Neural cell (in vitro differentiated cells): ENCODE data around the gene RGS6. TPM values are rescaled to one million over a fixed set of nuclear protein-coding genes. Genes with fewer than 3 reads are reported as not detected.

Experiments
- H2AFZ ChIP-seq: fragments of 200-600, 300-800 bp; sonication (generic), shearing (Covaris generic); 2 replicates; pipeline ENCODE4 v1.6.0; 2014; ENCODE audit warnings: low read depth, mild to moderate bottlenecking, antibody characterized with exemption, low read length, moderate library complexity
- H3F3A ChIP-seq: fragments of 200-600 bp; shearing (Covaris generic); 2 replicates; pipeline ENCODE4 v1.6.1; 2016; ENCODE audit warnings: mild to moderate bottlenecking, moderate library complexity, mixed read lengths, antibody characterized with exemption, low read length; ENCODE audit not compliant: insufficient read depth, poor library complexity, severe bottlenecking
- H3K27ac ChIP-seq: fragments of 200-600, 300-800 bp; sonication (generic), shearing (Covaris generic); 2 replicates; pipeline ENCODE4 v1.5.1; 2014; ENCODE audit warnings: mild to moderate bottlenecking, low read length, moderate library complexity
- H3K27me3 ChIP-seq: fragments of 300-800, 200-600 bp; sonication (generic), shearing (Covaris generic); 2 replicates; pipeline ENCODE4 v1.6.0; 2014; ENCODE audit warnings: mild to moderate bottlenecking, low read depth, low read length, moderate library complexity; ENCODE audit not compliant: insufficient read depth
- H3K36me3 ChIP-seq: fragments of 300-800, 200-600 bp; sonication (generic), shearing (Covaris generic); 2 replicates; pipeline ENCODE4 v1.5.1; 2014; ENCODE audit warnings: mild to moderate bottlenecking, antibody characterized with exemption, low read length, moderate library complexity; ENCODE audit not compliant: insufficient read depth
- H3K4me2 ChIP-seq: fragments of 300-800, 200-600 bp; sonication (generic), shearing (Covaris generic); 2 replicates; pipeline ENCODE4 v1.6.0; 2014; ENCODE audit warnings: mild to moderate bottlenecking, low read length
- H3K4me3 ChIP-seq: fragments of 300-800, 200-600 bp; sonication (generic), shearing (Covaris generic); 2 replicates; pipeline ENCODE4 v1.5.1; 2014; ENCODE audit warnings: mild to moderate bottlenecking, low read length, moderate library complexity
- H3K79me2 ChIP-seq: fragments of 200-600 bp; shearing (Covaris generic); replicated peaks from 2 replicates; pipeline ENCODE4 v1.6.0; 2014; ENCODE audit warnings: mild to moderate bottlenecking, low read length, moderate library complexity; ENCODE audit not compliant: insufficient read depth
- H3K9ac ChIP-seq: fragments of 300-800, 200-600 bp; sonication (generic), shearing (Covaris generic); 2 replicates; pipeline ENCODE4 v1.6.1; 2016; ENCODE audit warnings: mild to moderate bottlenecking, low read length, mixed read lengths
- H3K9me2 ChIP-seq: fragments of 200-600 bp; shearing (Covaris generic); 2 replicates; pipeline ENCODE4 v1.6.1; 2016; ENCODE audit warnings: mild to moderate bottlenecking, low read length, mixed read lengths; ENCODE audit not compliant: insufficient read depth
- H3K9me3 ChIP-seq: fragments of 200-600, 300-800 bp; sonication (generic), shearing (Covaris generic); 2 replicates; pipeline ENCODE4 v1.6.1; 2016; ENCODE audit warnings: mild to moderate bottlenecking, mixed run types, low read length, moderate library complexity, mixed read lengths
- H4K20me1 ChIP-seq: fragments of 200-600 bp; shearing (Covaris generic); 2 replicates; pipeline ENCODE4 v1.6.1; 2016; ENCODE audit warnings: mild to moderate bottlenecking, mixed run types; ENCODE audit not compliant: insufficient read depth
- CTCF ChIP-seq: fragments of 450-650 bp; IDR thresholded peaks from 2 replicates; pipeline ENCODE4 v1.5.1; 2014; ENCODE audit warnings: antibody characterized with exemption, mild to moderate bottlenecking, moderate library complexity; ENCODE audit not compliant: poor library complexity, severe bottlenecking
- EP300 ChIP-seq: fragments of 450-650 bp; conservative IDR thresholded peaks from 2 replicates; pipeline ENCODE4 v1.6.1; 2014; ENCODE audit warnings: antibody characterized with exemption, mild to moderate bottlenecking, moderate library complexity; ENCODE audit not compliant: poor library complexity, severe bottlenecking
- EZH2 ChIP-seq: fragments of 200-600, 300-800 bp; shearing (Covaris generic), sonication (generic); IDR thresholded peaks from 2 replicates; pipeline ENCODE4 v1.6.1; 2014; ENCODE audit warnings: antibody characterized with exemption, low read length, borderline replicate concordance, mild to moderate bottlenecking; ENCODE audit not compliant: insufficient read depth, poor library complexity, severe bottlenecking
- MXI1 ChIP-seq: fragments of 450-650 bp; conservative IDR thresholded peaks from 2 replicates; pipeline ENCODE4 v1.6.1; 2014; ENCODE audit warnings: antibody characterized with exemption, mild to moderate bottlenecking; ENCODE audit not compliant: poor library complexity, severe bottlenecking
- POLR2AphosphoS5 ChIP-seq: IDR thresholded peaks from 2 replicates; pipeline ENCODE4 v1.6.1; 2012
- RAD21 ChIP-seq: fragments of 450-650 bp; conservative IDR thresholded peaks from 2 replicates; pipeline ENCODE4 v1.6.1; 2014; ENCODE audit warnings: antibody characterized with exemption, mild to moderate bottlenecking, moderate library complexity
- REST ChIP-seq: IDR thresholded peaks from 2 replicates; pipeline ENCODE4 v1.6.1; 2012; ENCODE audit warnings: borderline replicate concordance
- SMC3 ChIP-seq: fragments of 450-650 bp; conservative IDR thresholded peaks from 2 replicates; pipeline ENCODE4 v1.6.1; 2014; ENCODE audit warnings: antibody characterized with exemption, mild to moderate bottlenecking, moderate library complexity; ENCODE audit not compliant: poor library complexity
- TAF1 ChIP-seq: IDR thresholded peaks from 2 replicates; pipeline ENCODE4 v1.6.1; 2012; ENCODE audit warnings: low read depth
- polyA plus RNA-seq: library from polyadenylated mRNA; depleted of rRNA; stranded (reverse); fragments of >200 nt; gene quantifications from 2 replicates; pipeline ENCODE4 v1.2.3, GENCODE V29; 2014

Gene RGS6
- polyA plus RNA-seq, 1 donor from 2014 or later = 7.3 TPM

- H3K4me3 ChIP-seq = no peak overlapping the region
- no peaks in the 10 kb centered on the region for H4K20me1 ChIP-seq
- H3K79me2 ChIP-seq = no peaks in the 10 kb centered on the region
- H3K36me3 ChIP-seq = no peaks in the 10 kb centered on the region
- no peaks in the 10 kb centered on the region for H3K9me2 ChIP-seq
- no peak overlapping the region for H3K9ac ChIP-seq
- no peak overlapping the region for H3K27ac ChIP-seq
- H3K9me3 ChIP-seq = no peaks in the 10 kb centered on the region
- no peak for TF ChIP-seq MXI1
- TF ChIP-seq SMC3 = no peak
- TF ChIP-seq EZH2 = no peak
- no peak for TF ChIP-seq REST
- no peak for TF ChIP-seq TAF1
- TF ChIP-seq CTCF = no peak
- no peak for TF ChIP-seq POLR2AphosphoS5
- no peak for TF ChIP-seq RAD21
- no peak for TF ChIP-seq EP300
- H2AFZ ChIP-seq = no peak overlapping the region
- no peak overlapping the region for H3K4me2 ChIP-seq
- no peaks in the 10 kb centered on the region for H3K27me3 ChIP-seq
- no peaks in the 10 kb centered on the region for H3F3A ChIP-seq
Observed at GRCh38 chr14:72217135-72217534, 284.9 kb downstream of the RGS6 start.

- no peak overlapping the region for H2AFZ ChIP-seq
- no peak overlapping the region for H3K27ac ChIP-seq
- H3K79me2 ChIP-seq = no peaks in the 10 kb centered on the region
- TF ChIP-seq RAD21 (no peak), MXI1 (no peak), POLR2AphosphoS5 (no peak), EP300 (no peak), CTCF (no peak), SMC3 (no peak), EZH2 (no peak)
- H3K9ac ChIP-seq = no peak overlapping the region
- H3K9me3 ChIP-seq = no peaks in the 10 kb centered on the region
- no peak overlapping the region for H3K4me3 ChIP-seq
- H4K20me1 ChIP-seq = no peaks in the 10 kb centered on the region
- no peaks in the 10 kb centered on the region for H3F3A ChIP-seq
- no peaks in the 10 kb centered on the region for H3K27me3 ChIP-seq
- no peaks in the 10 kb centered on the region for H3K36me3 ChIP-seq
- H3K4me2 ChIP-seq = no peak overlapping the region
- no peaks in the 10 kb centered on the region for H3K9me2 ChIP-seq
Observed at GRCh38 chr14:72222046-72222445, 289.8 kb downstream of the RGS6 start.
